ENCODE results near the gene SHISA9. TPM values are rescaled to one million over a fixed set of nuclear protein-coding genes. Genes with fewer than 3 reads are reported as not detected.

SHISA9 gene
- total and polyA plus RNA-seq, 8 donors, result 0.15 to 1.3 (median 0.38) TPM; not detected in 4

DNA sequence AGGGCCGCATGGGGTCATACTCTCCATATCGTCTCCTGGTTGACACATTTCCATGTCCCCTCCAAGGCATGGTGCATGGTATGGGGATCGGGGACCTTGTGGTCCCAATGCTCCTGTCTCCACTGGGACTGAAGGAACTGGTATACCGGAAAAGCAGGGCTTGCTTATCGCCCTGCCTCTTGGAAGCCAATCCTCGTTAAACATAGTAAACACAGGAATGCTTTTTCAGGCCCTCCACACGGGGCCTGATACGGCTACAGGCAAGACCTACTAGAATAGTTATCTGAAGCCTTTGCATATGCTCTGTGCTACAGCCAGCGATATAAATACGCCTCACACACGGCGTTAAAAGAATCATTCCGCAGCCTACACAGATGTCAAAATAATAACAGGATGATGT, 159.5 kb downstream of the SHISA9 start:
- H3K9me3 ChIP-seq, result peaks cover 0 to 5% (median 2%) of the 10 kb centered on the region in 4 donors
- no peaks in the 10 kb centered on the region for H3K27me3 ChIP-seq
- WGBS, 5 donors, result 54 to 63% (median 56%) methylated on average over 13 of the region's 13 CpGs
- no peak for DNase-seq
- intact Hi-C loops (cut with DNase I; ENCODE audit: low total_unique reads), result no loop called here
- H3K4me3 ChIP-seq, result no peak overlapping the region
- H3K36me3 ChIP-seq, result no peaks in the 10 kb centered on the region
- TF ChIP-seq POLR2AphosphoS5 (IDR thresholded peaks at IDR 0.05), result no peak
- TF ChIP-seq EP300 (IDR thresholded peaks at IDR 0.05), result no peak
- H3K27ac ChIP-seq, result no peak overlapping the region
- no peaks in the 10 kb centered on the region for H3K4me1 ChIP-seq

DNA sequence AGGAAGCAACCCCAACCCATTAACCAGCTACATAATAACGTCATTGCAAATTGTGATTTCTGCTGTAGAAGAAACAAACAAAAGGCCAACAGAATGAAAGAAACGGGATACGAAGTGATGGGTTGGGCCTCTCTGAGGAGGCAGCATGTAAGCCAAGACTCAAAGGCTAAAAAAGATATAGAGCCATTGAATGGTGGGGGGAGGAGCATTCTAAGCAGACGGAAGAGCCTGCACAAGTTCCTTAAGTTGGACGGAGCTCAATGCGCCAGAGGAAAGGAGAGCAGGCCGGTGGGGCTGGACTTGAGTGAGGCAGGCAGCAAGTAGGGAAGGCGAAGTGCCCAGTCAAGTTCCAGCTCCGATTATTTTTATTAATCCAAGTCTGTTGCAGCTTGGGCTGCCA, 160.3 kb downstream of the SHISA9 start:
- TF ChIP-seq EP300 (IDR thresholded peaks at IDR 0.05) (no peak), POLR2A (IDR thresholded peaks at IDR 0.05) (no peak), POLR2AphosphoS5 (IDR thresholded peaks at IDR 0.05) (no peak)
- TF ChIP-seq, protein P1, sequence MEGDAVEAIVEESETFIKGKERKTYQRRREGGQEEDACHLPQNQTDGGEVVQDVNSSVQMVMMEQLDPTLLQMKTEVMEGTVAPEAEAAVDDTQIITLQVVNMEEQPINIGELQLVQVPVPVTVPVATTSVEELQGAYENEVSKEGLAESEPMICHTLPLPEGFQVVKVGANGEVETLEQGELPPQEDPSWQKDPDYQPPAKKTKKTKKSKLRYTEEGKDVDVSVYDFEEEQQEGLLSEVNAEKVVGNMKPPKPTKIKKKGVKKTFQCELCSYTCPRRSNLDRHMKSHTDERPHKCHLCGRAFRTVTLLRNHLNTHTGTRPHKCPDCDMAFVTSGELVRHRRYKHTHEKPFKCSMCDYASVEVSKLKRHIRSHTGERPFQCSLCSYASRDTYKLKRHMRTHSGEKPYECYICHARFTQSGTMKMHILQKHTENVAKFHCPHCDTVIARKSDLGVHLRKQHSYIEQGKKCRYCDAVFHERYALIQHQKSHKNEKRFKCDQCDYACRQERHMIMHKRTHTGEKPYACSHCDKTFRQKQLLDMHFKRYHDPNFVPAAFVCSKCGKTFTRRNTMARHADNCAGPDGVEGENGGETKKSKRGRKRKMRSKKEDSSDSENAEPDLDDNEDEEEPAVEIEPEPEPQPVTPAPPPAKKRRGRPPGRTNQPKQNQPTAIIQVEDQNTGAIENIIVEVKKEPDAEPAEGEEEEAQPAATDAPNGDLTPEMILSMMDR (IDR thresholded peaks at IDR 0.05), result no peak
- Histone ChIP-seq H3K9me3 (peaks cover 0 to 5% (median 2%) of the 10 kb centered on the region in 4 donors), H3K27me3 (no peaks in the 10 kb centered on the region), H3K36me3 (no peaks in the 10 kb centered on the region), H3K4me3 (no peak overlapping the region), H3K27ac (no peak overlapping the region), H3K4me1 (no peaks in the 10 kb centered on the region)
- DNase-seq, result no peak
- WGBS, 5 donors, result 60 to 69% (median 64%) methylated on average over 9 of the region's 9 CpGs
- intact Hi-C loops (cut with DNase I; ENCODE audit: low total_unique reads), result no loop called here

DNA sequence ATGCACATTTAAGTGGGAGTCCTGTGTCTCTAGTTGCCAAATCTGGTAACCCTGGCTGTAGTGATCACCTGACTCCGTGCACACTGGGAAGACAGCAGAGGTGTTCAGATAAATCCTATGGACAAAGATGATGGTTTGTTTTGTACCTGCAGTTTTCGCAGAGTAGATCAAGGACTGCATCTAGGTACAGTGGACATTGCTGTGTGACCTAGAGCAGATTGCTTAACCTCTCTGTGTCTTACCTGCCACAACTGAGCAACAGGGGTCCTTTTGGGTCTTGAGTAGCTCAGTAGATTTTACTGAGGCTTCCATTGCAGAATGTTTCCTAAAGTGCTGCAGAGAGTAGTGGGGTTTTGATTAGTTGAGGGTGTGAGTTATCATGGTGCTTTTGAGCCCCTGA, 160.8 kb downstream of the SHISA9 start:
- WGBS, 5 donors, result 85 to 93% (median 90%) methylated on average over 2 of the region's 2 CpGs
- Histone ChIP-seq H3K9me3 (peaks cover 0 to 5% (median 0%) of the 10 kb centered on the region in 4 donors), H3K27ac (no peak overlapping the region), H3K4me3 (no peak overlapping the region), H3K36me3 (no peaks in the 10 kb centered on the region), H3K4me1 (no peaks in the 10 kb centered on the region), H3K27me3 (no peaks in the 10 kb centered on the region)
- intact Hi-C loops (cut with DNase I; ENCODE audit: low total_unique reads), result no loop called here
- no peak for DNase-seq
- TF ChIP-seq POLR2A (IDR thresholded peaks at IDR 0.05) (no peak), POLR2AphosphoS5 (IDR thresholded peaks at IDR 0.05) (no peak), EP300 (IDR thresholded peaks at IDR 0.05) (no peak)
- TF ChIP-seq, protein P1 (IDR thresholded peaks at IDR 0.05), result no peak

DNA sequence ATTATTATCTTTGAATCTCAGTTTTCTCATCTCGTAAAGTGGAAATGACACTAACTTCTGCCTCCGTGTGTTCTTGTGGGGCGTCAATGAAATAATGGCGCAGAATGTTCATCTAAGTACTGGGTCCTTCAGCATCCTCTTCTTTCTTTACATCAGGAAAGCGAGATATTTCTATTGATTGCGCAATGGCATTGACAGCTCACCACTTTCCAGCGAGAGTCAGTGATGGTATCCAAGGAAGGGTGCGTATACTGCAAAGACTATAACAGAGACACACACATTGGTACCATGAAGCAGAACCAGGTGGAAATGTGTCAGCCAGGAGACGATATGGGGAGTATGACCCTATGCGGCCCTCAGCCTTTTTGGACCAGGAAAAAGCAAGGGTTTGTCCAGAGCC, 162.1 kb downstream of the SHISA9 start:
- H3K27me3 ChIP-seq, result no peaks in the 10 kb centered on the region
- no peaks in the 10 kb centered on the region for H3K36me3 ChIP-seq
- no peak overlapping the region for H3K27ac ChIP-seq
- H3K4me3 ChIP-seq, result no peak overlapping the region
- intact Hi-C loops (cut with DNase I; ENCODE audit: low total_unique reads), result no loop called here
- H3K4me1 ChIP-seq, result no peaks in the 10 kb centered on the region
- no peak for TF ChIP-seq POLR2A (IDR thresholded peaks at IDR 0.05)
- TF ChIP-seq, protein P1 (IDR thresholded peaks at IDR 0.05), result no peak
- TF ChIP-seq EP300 (IDR thresholded peaks at IDR 0.05), result no peak
- TF ChIP-seq POLR2AphosphoS5 (IDR thresholded peaks at IDR 0.05), result no peak
- no peak for DNase-seq
- 90 to 94% (median 92%) methylated on average over 9 to 10 of the region's 10 CpGs for whole genome bisulfite sequencing, 5 donors
- peaks cover 0 to 5% (median under 1%) of the 10 kb centered on the region in 4 donors for H3K9me3 ChIP-seq

DNA sequence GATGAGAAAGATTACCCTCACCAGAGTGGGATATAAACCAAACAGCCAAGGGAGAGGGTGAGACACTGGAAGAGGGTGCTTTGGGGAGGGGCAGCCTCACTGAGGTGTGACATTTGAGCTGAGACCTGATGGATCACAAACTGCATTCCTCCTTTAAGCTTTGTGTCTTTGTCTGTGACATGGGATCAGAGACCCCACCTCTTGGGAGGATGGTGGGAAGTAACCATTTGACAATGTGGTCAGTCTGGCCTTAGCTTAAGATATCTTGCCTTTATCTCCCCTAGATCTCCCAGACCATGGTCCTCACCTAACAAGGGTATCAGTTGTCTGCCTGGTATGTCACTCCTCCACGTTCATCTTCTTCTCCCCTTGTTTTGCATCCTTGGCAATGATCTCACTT, 163.4 kb downstream of the SHISA9 start:
- DNase-seq, result no peak
- Histone ChIP-seq H3K9me3 (peaks cover 0 to 5% (median 2%) of the 10 kb centered on the region in 4 donors), H3K27me3 (no peaks in the 10 kb centered on the region), H3K4me3 (no peak overlapping the region), H3K4me1 (no peaks in the 10 kb centered on the region), H3K27ac (no peak overlapping the region), H3K36me3 (no peaks in the 10 kb centered on the region)
- intact Hi-C loops (cut with DNase I; ENCODE audit: low total_unique reads), result no loop called here
- TF ChIP-seq POLR2A (IDR thresholded peaks at IDR 0.05) (no peak), EP300 (IDR thresholded peaks at IDR 0.05) (no peak), POLR2AphosphoS5 (IDR thresholded peaks at IDR 0.05) (no peak)
- TF ChIP-seq, protein P1 (IDR thresholded peaks at IDR 0.05), result no peak
- WGBS, 5 donors, result 0 to 24% (median 8%) methylated on average over 1 of the region's 1 CpG

Data from stomach (tissue), 9 donors.